ENCODE data around the gene MRPL52. TPM values are rescaled to one million over a fixed set of nuclear protein-coding genes. Genes with fewer than 3 reads are reported as not detected.

Gene MRPL52
- total and polyA plus RNA-seq, 2 of the 13 experiments (the other 11 are each of a cell fraction or from before 2014, with no cell fraction given): 118 to 329 TPM

DNA sequence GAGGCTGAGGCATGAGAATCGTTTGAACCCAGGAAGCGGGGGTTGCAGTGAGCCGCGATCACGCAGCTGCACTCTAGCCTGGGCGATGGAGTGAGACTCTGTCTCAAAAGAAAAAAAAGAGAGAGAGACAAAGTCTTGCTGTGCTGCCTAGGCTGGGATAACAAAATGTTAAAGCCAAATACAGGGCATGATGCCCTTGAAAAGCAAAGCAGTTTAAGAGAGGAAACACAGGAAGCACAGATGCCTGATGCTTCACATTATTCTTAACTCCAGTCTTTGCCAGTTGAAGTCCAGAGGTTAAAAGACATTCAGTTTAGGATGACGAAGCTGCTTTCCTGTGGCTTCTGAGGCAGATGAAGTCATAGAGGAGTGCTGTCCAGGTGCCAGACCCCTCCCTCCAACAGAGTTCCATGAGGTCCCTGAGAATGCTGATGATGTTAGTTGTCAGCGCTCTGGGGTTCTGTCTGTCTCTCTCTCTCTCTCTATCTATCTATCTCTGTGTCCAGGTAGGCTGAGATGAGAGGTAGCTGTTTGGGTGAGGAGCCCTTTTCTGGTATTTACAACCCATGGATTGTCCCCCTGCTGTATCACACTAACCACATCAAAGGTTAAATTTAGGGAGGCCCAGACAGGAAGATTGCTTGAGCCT, 4.9 kb upstream of the MRPL52 start (continued):
- TF ChIP-seq NR2C2 (CRISPR knock-in tag; IDR thresholded peaks at IDR 0.05; ENCODE audit: borderline replicate concordance): 0 out of 2 replicates have a peak, but pooled peaks have one; percentile 21
- no peak for TF ChIP-seq ZNF160 (CRISPR knock-in tag; IDR thresholded peaks at IDR 0.05)
- 0 out of 2 replicates have a peak, but pooled peaks have one; percentile 64 for TF ChIP-seq CAMTA2 (CRISPR knock-in tag; IDR thresholded peaks at IDR 0.05; ENCODE audit: borderline replicate concordance)
- TF ChIP-seq, protein P1, sequence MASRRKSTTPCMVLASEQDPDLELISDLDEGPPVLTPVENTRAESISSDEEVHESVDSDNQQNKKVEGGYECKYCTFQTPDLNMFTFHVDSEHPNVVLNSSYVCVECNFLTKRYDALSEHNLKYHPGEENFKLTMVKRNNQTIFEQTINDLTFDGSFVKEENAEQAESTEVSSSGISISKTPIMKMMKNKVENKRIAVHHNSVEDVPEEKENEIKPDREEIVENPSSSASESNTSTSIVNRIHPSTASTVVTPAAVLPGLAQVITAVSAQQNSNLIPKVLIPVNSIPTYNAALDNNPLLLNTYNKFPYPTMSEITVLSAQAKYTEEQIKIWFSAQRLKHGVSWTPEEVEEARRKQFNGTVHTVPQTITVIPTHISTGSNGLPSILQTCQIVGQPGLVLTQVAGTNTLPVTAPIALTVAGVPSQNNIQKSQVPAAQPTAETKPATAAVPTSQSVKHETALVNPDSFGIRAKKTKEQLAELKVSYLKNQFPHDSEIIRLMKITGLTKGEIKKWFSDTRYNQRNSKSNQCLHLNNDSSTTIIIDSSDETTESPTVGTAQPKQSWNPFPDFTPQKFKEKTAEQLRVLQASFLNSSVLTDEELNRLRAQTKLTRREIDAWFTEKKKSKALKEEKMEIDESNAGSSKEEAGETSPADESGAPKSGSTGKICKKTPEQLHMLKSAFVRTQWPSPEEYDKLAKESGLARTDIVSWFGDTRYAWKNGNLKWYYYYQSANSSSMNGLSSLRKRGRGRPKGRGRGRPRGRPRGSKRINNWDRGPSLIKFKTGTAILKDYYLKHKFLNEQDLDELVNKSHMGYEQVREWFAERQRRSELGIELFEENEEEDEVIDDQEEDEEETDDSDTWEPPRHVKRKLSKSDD (CRISPR knock-in tag; IDR thresholded peaks at IDR 0.05; ENCODE audit: low read depth): no peak
- TF ChIP-seq ZNF788 (CRISPR knock-in tag; IDR thresholded peaks at IDR 0.05; ENCODE audit: borderline replicate concordance): peak; percentile 48; the same call in 1 of the 2 replicates
- TF ChIP-seq, protein P2, sequence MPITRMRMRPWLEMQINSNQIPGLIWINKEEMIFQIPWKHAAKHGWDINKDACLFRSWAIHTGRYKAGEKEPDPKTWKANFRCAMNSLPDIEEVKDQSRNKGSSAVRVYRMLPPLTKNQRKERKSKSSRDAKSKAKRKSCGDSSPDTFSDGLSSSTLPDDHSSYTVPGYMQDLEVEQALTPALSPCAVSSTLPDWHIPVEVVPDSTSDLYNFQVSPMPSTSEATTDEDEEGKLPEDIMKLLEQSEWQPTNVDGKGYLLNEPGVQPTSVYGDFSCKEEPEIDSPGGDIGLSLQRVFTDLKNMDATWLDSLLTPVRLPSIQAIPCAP (CRISPR knock-in tag; IDR thresholded peaks at IDR 0.05; ENCODE audit: low read depth): no peak
- no peak for TF ChIP-seq ZZZ3 (CRISPR knock-in tag; IDR thresholded peaks at IDR 0.05; ENCODE audit: borderline replicate concordance)
- no peak for TF ChIP-seq ZNF773 (CRISPR knock-in tag; IDR thresholded peaks at IDR 0.05; ENCODE audit: borderline replicate concordance)
- no peak for TF ChIP-seq FOXA1 (IDR thresholded peaks at IDR 0.05)
- TF ChIP-seq FOXA1 (CRISPR knock-in tag; IDR thresholded peaks at IDR 0.05): no peak
- TF ChIP-seq SALL1 (CRISPR knock-in tag; IDR thresholded peaks at IDR 0.05): peak; percentile 34; the same call in 1 of the 2 replicates
- TF ChIP-seq, protein P3, sequence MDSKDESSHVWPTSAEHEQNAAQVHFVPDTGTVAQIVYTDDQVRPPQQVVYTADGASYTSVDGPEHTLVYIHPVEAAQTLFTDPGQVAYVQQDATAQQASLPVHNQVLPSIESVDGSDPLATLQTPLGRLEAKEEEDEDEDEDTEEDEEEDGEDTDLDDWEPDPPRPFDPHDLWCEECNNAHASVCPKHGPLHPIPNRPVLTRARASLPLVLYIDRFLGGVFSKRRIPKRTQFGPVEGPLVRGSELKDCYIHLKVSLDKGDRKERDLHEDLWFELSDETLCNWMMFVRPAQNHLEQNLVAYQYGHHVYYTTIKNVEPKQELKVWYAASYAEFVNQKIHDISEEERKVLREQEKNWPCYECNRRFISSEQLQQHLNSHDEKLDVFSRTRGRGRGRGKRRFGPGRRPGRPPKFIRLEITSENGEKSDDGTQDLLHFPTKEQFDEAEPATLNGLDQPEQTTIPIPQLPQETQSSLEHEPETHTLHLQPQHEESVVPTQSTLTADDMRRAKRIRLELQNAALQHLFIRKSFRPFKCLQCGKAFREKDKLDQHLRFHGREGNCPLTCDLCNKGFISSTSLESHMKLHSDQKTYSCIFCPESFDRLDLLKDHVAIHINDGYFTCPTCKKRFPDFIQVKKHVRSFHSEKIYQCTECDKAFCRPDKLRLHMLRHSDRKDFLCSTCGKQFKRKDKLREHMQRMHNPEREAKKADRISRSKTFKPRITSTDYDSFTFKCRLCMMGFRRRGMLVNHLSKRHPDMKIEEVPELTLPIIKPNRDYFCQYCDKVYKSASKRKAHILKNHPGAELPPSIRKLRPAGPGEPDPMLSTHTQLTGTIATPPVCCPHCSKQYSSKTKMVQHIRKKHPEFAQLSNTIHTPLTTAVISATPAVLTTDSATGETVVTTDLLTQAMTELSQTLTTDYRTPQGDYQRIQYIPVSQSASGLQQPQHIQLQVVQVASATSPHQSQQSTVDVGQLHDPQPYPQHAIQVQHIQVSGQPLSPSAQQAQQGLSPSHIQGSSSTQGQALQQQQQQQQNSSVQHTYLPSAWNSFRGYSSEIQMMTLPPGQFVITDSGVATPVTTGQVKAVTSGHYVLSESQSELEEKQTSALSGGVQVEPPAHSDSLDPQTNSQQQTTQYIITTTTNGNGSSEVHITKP (CRISPR knock-in tag; IDR thresholded peaks at IDR 0.05; ENCODE audit: low read depth): no peak
- TF ChIP-seq TEAD3 (CRISPR knock-in tag; optimal IDR thresholded peaks at IDR 0.05; ENCODE audit: borderline replicate concordance): peak; percentile 44
- 0 out of 2 replicates have a peak, but pooled peaks have one; percentile 27 for TF ChIP-seq MTA1 (CRISPR knock-in tag; IDR thresholded peaks at IDR 0.05; ENCODE audit: borderline replicate concordance)
- TF ChIP-seq ZNF12 (CRISPR knock-in tag; IDR thresholded peaks at IDR 0.05): peak; percentile 13; the same call in 1 of the 2 replicates
- no peak for TF ChIP-seq ZBTB42 (CRISPR knock-in tag; IDR thresholded peaks at IDR 0.05)
- TF ChIP-seq TAF1 (CRISPR knock-in tag; IDR thresholded peaks at IDR 0.05): 0 out of 2 replicates have a peak, but pooled peaks have one; percentile 9
- 0 out of 2 replicates have a peak, but pooled peaks have one; percentile 2 for TF ChIP-seq PHF8 (CRISPR knock-in tag; IDR thresholded peaks at IDR 0.05)

Data from HepG2 (cell line).